ENCODE measurements around the gene SNX9. TPM values are rescaled to one million over a fixed set of nuclear protein-coding genes. Genes with fewer than 3 reads are reported as not detected.

Gene SNX9
- total and polyA plus RNA-seq, 7 donors: 18.4 to 30.7 (median 26.5) TPM

- H3K4me1 ChIP-seq: peaks cover 19% of the 10 kb centered on the region
- DNase-seq (no peak), ATAC-seq (no peak)
- H3K27me3 ChIP-seq (ENCODE audit: insufficient read depth in 3 of 3, low read length in 2 of 3): no peaks in the 10 kb centered on the region
- no peaks in the 10 kb centered on the region for H3K9me3 ChIP-seq
- TF ChIP-seq CTCF (IDR thresholded peaks at IDR 0.05): no peak
- peak overlapping the region; percentile 93 for H3K27ac ChIP-seq
- 65 to 72% (median 71%) methylated on average over 10 of the region's 10 CpGs for WGBS, 3 donors
- peak overlapping the region; percentile 92 for H3K4me3 ChIP-seq
- intact Hi-C loops (cut with DNase I): loop anchor here in 1 of 2 donors (10.0 kb wide), 1 partner anchor 49 kb away; no protein-coding TSS in a partner anchor
- no peaks in the 10 kb centered on the region for H3K36me3 ChIP-seq (ENCODE audit: insufficient read depth in 1 of 2, low read depth in 1 of 2)
Measured at GRCh38 chr6:157825243-157825904, 2.3 kb downstream of the SNX9 start.

GRCh38 chr6:157830354-157831017 is 7.4 kb downstream of the SNX9 start:
- Histone ChIP-seq H3K36me3 (ENCODE audit: insufficient read depth in 1 of 2, low read depth in 1 of 2) (no peaks in the 10 kb centered on the region), H3K9me3 (no peaks in the 10 kb centered on the region), H3K4me1 (peaks cover 46% of the 10 kb centered on the region), H3K4me3 (no peak overlapping the region), H3K27ac (no peak overlapping the region), H3K27me3 (ENCODE audit: insufficient read depth in 3 of 3, low read length in 2 of 3) (no peaks in the 10 kb centered on the region)
- intact Hi-C loops (cut with DNase I): no loop called here
- TF ChIP-seq CTCF (IDR thresholded peaks at IDR 0.05): no peak
- ATAC-seq: no peak
- WGBS, 3 donors: 66 to 79% (median 69%) methylated on average over 6 of the region's 6 CpGs
- no peak for DNase-seq

- H3K27me3 ChIP-seq (ENCODE audit: insufficient read depth in 3 of 3, low read length in 2 of 3): no peaks in the 10 kb centered on the region
- no peak for ATAC-seq
- no peaks in the 10 kb centered on the region for H3K9me3 ChIP-seq
- H3K4me3 ChIP-seq: no peak overlapping the region
- TF ChIP-seq CTCF (IDR thresholded peaks at IDR 0.05): no peak
- WGBS, 3 donors: 87 to 99% (median 94%) methylated on average over 2 of the region's 2 CpGs
- no peak overlapping the region for H3K27ac ChIP-seq
- no peaks in the 10 kb centered on the region for H3K36me3 ChIP-seq (ENCODE audit: insufficient read depth in 1 of 2, low read depth in 1 of 2)
- intact Hi-C loops (cut with DNase I): no loop called here
- peaks cover 45% of the 10 kb centered on the region for H3K4me1 ChIP-seq
- no peak for DNase-seq
Measured at GRCh38 chr6:157831018-157831369, 7.9 kb downstream of the SNX9 start.

GRCh38 chr6:157831424-157832249 is 8.6 kb downstream of the SNX9 start:
- ATAC-seq: peak in 1 of 4 donors; percentile 15
- H3K9me3 ChIP-seq: no peaks in the 10 kb centered on the region
- DNase-seq: no peak
- no peak for TF ChIP-seq CTCF (IDR thresholded peaks at IDR 0.05)
- no peaks in the 10 kb centered on the region for H3K36me3 ChIP-seq (ENCODE audit: insufficient read depth in 1 of 2, low read depth in 1 of 2)
- H3K4me3 ChIP-seq: no peak overlapping the region
- WGBS, 3 donors: 35 to 59% (median 41%) methylated on average over 3 of the region's 3 CpGs
- intact Hi-C loops (cut with DNase I): no loop called here
- no peak overlapping the region for H3K27ac ChIP-seq
- H3K4me1 ChIP-seq: peaks cover 45% of the 10 kb centered on the region
- H3K27me3 ChIP-seq (ENCODE audit: insufficient read depth in 3 of 3, low read length in 2 of 3): no peaks in the 10 kb centered on the region

All from psoas muscle (tissue), 8 donors.